Measurements from ENCODE around the gene CTXN2.

- TF ChIP-seq CTCF (conservative IDR thresholded peaks at IDR 0.05) (no peak), EZH2 (IDR thresholded peaks at IDR 0.05; ENCODE audit: low read depth) (no peak)
These were observed 44.1 kb upstream of the CTXN2 start for GRCh38 chr15:48147358-48147757.

All from PC-9 (cell line).